GM18861 (cell line): Measurements from ENCODE around the gene CACNG6.

Experiments used
- ATAC-seq: cut with Tn5 transposase; IDR thresholded peaks from one replicate; pipeline ENCODE4 v1.9.1; 2021; ENCODE audit not compliant: unreplicated experiment

The CACNG6 gene

GRCh38 chr19:53966931-53967330 lies 24.5 kb upstream of the CACNG6 start:
- no peak for ATAC-seq

DNA sequence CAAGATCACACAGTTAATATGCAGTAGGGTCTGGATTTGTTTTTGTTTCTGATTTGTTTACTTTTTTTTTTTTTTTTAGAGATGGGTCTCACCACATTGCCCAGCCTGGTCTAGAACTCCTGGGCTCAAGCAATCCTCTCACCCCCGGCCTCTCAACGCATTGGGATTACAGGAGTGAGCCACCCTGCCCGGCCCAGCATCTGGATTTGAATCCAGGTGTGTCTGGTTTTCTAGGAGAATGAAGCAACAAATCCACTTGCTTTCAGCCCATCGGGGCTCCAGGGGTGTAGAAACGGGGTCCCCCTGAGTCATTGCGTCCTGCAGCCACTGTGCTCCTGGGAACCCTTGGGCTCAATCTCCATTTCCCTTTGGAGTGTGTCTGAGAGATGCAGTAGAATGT lies 22.1 kb upstream of the CACNG6 start:
- no peak for ATAC-seq

DNA sequence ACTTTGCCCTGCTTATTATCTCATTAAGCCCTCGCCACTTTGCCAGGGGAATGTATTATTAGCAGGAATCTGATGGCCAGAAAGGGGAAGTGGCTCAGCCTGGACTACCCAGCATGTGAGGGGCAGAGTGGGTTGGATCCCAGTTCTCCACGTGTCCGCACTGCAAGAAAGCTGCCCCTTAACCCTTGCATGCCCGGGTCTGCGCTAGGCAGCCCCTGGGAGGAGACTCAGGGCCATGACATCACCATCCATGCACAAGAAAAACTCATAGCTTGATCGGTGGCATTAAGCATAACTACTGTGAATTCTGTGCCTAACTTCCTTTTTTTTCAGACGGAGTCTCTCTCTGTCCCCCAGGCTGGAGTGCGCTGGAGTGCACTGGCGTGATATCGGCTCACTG lies 19.8 kb upstream of the CACNG6 start:
- ATAC-seq, result no peak

- ATAC-seq, result no peak
Measured at GRCh38 chr19:53977429-53977990, 13.9 kb upstream of the CACNG6 start.

DNA sequence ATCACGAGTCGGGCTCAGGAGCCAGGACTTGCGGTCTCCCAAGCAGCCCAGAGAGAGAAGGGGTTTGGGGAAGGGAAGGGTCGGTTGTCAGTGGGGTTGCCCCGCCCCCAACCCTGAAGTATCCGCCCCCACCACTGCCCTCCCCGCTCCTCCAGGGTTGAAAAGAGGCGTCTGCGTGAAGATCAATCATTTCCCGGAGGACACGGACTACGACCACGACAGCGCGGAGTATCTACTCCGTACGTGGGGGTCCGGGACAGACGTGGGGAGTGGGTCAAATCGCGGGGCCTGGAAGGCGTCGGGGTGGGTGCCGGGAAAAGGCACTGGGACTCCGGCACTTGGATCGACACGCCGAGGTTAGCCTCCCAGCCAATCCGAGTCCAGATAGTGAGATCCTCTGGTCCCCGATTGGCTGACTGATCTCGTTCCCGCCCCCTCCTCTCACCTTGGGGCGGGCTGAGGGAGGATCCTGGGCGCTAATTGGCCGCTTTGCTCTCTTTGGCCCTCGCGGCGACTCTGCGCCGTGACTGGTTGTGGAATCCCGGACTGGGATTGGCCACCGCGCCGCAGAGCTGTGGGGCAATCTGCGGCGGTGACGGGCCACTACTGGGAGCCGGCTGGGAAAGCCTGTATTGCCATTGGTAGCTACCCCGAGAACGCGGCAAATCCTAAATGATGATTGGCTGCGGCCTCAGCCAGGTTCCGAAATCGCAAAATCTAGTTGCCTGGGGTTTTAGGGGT lies 13.3 kb upstream of the CACNG6 start:
- ATAC-seq, result no peak

- ATAC-seq, result no peak
Measured at GRCh38 chr19:53978975-53979801, 12.2 kb upstream of the CACNG6 start.

DNA sequence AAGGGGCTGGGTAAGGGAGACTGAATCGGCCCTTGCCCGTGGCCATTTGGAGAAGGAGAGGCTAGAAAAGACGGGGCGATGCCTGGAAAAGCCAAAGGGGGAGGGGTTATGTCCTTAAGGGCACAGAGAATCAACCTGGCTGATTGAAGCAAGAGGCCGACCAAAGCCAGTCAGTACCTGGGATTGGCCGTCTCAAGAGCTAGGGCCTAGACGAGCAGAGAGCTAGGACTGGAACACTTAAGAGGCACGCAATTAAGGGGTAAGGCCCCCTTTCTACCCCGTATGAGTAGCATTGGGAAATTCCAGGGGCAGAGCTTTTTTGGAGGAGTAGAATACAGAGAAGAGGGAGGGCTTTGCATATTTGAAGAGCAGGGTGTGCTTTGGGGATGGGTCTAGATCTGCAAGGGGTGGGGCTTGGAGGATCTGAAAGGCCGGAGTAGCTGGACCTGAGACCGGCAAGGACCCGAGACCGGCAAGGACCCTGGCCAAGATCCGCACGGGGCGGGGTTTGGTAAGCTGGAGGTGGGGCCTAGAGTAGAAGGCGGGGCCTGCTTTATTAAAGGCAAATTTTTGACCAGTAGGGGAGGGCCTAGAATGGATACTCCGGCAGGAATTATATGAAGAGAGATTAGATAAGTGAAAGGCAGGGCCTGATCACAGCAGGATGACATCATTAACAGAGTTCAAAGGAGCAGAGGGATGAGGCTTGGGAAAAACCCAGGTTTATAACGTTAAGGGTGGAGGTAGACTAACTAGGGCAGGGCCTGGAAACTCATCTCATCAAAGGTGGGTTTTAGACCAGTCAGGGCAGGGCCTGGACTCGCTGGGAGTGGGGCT lies 10.7 kb upstream of the CACNG6 start:
- no peak for ATAC-seq

- ATAC-seq, result no peak
Measured at GRCh38 chr19:53981376-53981951, 10.0 kb upstream of the CACNG6 start.

- no peak for ATAC-seq
Measured at GRCh38 chr19:53982001-53982451, 9.4 kb upstream of the CACNG6 start.

DNA sequence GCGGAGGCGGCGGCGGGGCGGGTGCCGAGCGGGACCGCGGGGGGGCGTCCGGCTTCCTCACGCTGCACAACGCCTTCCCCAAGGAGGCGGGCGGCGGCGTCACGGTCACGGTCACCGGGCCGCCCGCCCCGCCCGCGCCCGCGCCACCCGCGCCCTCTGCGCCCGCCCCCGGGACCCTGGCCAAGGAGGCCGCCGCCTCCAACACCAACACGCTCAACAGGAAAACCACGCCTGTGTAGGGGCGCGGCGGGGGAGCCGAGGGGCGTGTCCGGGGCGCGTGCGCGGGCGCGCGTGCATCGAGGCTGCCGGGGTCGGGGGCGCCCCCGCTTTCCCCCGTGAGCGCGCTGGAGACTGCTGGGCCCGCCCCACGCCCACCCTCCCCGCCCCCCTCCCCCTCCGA lies 8.8 kb upstream of the CACNG6 start:
- no peak for ATAC-seq

GRCh38 chr19:53983457-53984289 lies 7.8 kb upstream of the CACNG6 start:
- no peak for ATAC-seq

DNA sequence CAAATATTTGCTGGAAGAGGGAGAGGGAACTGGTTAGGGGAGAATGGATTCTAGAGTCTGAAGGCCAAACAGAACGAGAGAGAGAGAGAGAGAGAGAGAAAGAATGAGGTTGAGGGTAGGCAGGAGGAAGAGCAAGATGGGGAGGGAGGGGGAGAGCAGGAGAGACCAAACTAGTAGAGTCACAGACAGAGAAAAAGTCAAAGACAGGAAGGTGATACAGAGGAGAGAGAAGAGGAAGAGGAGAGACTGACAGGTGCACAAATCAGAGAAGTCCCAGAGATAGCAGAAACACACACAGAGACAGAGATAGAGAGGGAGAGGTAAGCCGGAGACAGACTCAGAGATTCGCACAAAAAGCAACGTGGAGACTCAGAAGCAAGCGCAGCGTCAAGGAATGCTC lies 5.6 kb upstream of the CACNG6 start:
- ATAC-seq, result no peak

DNA sequence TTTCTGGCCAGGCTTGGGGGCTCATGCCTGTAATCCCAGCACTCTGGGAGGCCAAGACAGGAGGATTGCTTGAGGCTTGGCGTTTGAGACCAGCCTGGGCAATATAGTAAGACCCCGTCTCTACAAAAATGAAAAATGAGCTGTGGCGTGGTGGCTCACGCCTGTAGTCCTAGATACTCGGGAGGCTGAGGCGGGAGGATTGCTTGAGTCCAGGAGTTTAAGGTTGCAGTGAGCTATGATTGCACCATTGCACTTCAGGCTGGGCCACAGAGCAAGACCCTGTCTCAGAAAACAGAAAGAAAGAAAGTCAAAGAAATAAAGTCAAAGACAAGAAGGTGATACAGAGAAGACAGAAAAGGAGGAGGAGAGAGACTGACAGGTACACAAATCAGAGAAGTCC lies 2.5 kb upstream of the CACNG6 start:
- ATAC-seq, result no peak

DNA sequence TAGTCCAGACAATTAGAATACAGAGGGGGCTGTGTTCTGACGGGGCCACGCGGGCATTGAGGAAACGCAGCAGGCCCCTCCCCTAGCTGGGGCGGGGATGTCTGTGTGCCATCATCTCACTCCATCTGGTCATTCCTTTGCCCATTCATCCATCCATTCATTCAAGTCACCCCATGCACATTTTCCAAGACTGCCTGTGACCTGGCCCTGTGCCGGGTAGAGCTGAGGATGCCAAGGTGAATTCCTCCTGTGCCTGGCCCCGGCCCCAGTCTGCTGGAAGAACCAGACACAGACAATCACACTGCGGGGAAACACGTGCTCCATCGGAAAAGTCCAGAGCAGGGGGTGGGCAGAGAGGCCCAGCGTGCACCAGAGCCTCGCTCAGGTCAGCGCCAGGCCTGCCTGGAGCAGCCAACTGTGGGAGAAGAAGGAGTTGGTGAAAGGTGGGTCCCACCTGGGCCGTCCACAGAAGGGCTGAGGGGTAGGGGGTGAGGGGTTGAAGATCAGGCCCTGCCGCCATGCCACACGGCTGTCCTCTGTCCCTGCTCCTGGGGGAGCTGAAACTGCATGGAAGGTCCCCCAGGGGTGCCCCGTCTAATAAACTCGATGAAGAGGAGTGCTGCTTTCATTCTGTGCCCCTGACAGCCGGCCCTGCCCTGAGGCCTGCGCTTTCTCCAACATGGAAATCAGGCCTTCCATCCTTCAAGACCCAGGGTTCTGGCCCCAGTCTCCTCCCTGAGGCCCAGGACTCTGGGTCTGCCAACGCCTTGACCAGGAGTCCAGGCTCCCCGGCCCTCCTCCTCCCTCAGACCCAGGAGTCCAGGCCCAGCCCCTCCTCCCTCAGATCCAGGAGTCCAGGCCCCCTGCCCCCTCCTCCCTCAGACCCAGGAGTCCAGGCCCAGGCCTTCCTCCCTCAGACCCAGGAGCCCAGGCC lies 1.6 kb upstream of the CACNG6 start:
- ATAC-seq, result no peak

DNA sequence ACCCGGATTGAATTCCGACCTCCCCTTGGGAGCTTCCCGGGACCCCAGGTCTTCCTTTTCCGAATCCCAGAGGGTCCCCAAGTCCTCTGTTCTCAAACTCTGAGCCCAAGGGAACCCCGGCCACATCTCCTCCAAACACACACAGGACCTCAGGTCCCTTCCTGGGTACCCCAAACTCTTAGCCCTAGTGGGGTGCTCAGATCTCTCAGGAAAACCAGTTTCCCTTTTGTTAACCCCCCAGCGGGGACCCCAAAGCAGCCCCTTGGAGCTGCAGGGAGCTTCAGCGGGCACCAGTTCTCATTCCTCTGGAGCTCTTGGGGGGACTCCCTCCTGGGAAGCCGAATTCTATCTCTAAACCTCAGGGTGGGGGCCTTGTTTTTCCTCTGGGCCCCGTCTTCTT lies 774 bp downstream of the CACNG6 start:
- no peak for ATAC-seq

DNA sequence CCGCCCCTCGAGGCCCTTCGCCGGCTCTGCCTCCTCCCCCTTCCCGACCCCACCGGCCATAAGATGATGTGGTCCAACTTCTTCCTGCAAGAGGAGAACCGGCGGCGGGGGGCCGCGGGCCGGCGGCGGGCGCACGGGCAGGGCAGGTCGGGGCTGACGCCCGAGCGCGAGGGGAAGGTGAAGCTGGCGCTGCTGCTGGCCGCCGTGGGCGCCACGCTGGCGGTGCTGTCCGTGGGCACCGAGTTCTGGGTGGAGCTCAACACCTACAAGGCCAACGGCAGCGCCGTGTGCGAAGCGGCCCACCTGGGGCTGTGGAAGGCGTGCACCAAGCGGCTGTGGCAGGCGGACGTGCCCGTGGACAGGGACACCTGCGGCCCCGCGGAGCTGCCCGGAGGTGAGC lies 1.4 kb downstream of the CACNG6 start:
- no peak for ATAC-seq

DNA sequence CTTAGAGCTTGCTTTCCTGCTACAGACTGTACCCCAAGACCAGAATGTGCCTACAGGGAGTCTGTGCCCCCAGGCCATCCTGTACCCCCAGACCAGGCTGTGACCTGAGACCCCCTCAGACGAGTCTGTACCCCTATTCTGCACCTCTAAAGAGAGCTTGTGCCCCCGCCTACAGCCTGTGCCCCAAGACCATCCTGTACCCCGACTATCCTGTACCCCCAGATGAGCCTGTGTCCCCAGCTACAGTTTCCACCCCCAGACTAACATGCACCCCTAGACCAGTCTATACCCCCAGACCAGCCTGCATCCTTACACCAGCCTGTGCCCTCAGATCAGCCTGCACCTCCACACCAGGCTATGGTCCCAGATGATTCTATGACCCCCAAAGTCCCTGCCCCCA lies 2.0 kb downstream of the CACNG6 start:
- no peak for ATAC-seq

GRCh38 chr19:53994811-53995210 lies 3.4 kb downstream of the CACNG6 start:
- ATAC-seq, result no peak

- ATAC-seq, result no peak
Measured at GRCh38 chr19:53998223-53998622, 6.8 kb downstream of the CACNG6 start.
